Measurements from ENCODE around the gene CCK. TPM values are rescaled to one million over a fixed set of nuclear protein-coding genes. Genes with fewer than 3 reads are reported as not detected.

Gene CCK
- total and polyA plus RNA-seq, 4 donors: 0.25 TPM; not detected in 3

- H3K27ac ChIP-seq (ENCODE audit: low read depth in 1 of 2, low read length in 2 of 2): no peak overlapping the region
- TF ChIP-seq FOXA1 (IDR thresholded peaks at IDR 0.05): no peak
- no peak for TF ChIP-seq RAD21 (IDR thresholded peaks at IDR 0.05)
- TF ChIP-seq RXRA (IDR thresholded peaks at IDR 0.05): no peak
- no peak for TF ChIP-seq GABPA (IDR thresholded peaks at IDR 0.05 in 1 of 2, conservative IDR thresholded peaks at IDR 0.05 in 1 of 2)
- TF ChIP-seq HNF4G (IDR thresholded peaks at IDR 0.05): no peak
- no peak for TF ChIP-seq ATF3 (IDR thresholded peaks at IDR 0.05)
- no peak for TF ChIP-seq ZBTB33 (IDR thresholded peaks at IDR 0.05)
- TF ChIP-seq JUND (IDR thresholded peaks at IDR 0.05): no peak
- TF ChIP-seq SP1 (IDR thresholded peaks at IDR 0.05): no peak
- TF ChIP-seq HNF4A (conservative IDR thresholded peaks at IDR 0.05): no peak
- TF ChIP-seq NR2F2 (IDR thresholded peaks at IDR 0.05): no peak
- TF ChIP-seq EGR1 (IDR thresholded peaks at IDR 0.05; ENCODE audit: low read depth in 2 of 2): no peak
- TF ChIP-seq CTCF (IDR thresholded peaks at IDR 0.05; ENCODE audit: low read depth, low read length, missing input control): no peak
- TF ChIP-seq REST (IDR thresholded peaks at IDR 0.05): no peak
- TF ChIP-seq YY1 (IDR thresholded peaks at IDR 0.05): no peak
- no peak for TF ChIP-seq FOXA2 (IDR thresholded peaks at IDR 0.05)
- TF ChIP-seq MAX (IDR thresholded peaks at IDR 0.05): no peak
- H3K4me3 ChIP-seq (ENCODE audit: low read depth in 1 of 3, low read length in 3 of 3): no peak overlapping the region
- no peak for DNase-seq (ENCODE audit: low spot score)
- no peaks in the 10 kb centered on the region for H3K4me1 ChIP-seq (ENCODE audit: control insufficient read depth in 4 of 4, insufficient read depth in 4 of 4, low read length in 3 of 4)
- no peaks in the 10 kb centered on the region for H3K9me3 ChIP-seq (ENCODE audit: control insufficient read depth in 4 of 4, low read length in 3 of 4)
- H3K9ac ChIP-seq (ENCODE audit: low read depth in 1 of 2, low read length in 2 of 2): no peak overlapping the region
- H3K36me3 ChIP-seq (ENCODE audit: control insufficient read depth in 4 of 4, insufficient read depth in 3 of 4, low read depth in 1 of 4, low read length in 3 of 4): no peaks in the 10 kb centered on the region
- 49% methylated on average over 3 of the region's 3 CpGs for WGBS
- no peaks in the 10 kb centered on the region for H3K27me3 ChIP-seq (ENCODE audit: control insufficient read depth in 4 of 4, insufficient read depth in 4 of 4, low read length in 3 of 4)
These were observed 37.1 kb upstream of the CCK start for GRCh38 chr3:42302924-42303634.
